ENCODE results near the gene NIT1.
"Not testable (repeated sequence)": the region's sequence is repeated elsewhere in the genome, so short reads cannot be mapped to it uniquely, and the experiment has no call there.

Gene NIT1

GRCh38 chr1:161113915-161114314 is 4.0 kb upstream of the NIT1 start:
- DNase-seq (ENCODE audit: low read depth) = no peak

- no peak for DNase-seq (ENCODE audit: low read depth)
These were observed 3.3 kb upstream of the NIT1 start for GRCh38 chr1:161114556-161114955.

- no peak for DNase-seq (ENCODE audit: low read depth)
These were observed 2.7 kb upstream of the NIT1 start for GRCh38 chr1:161115132-161115711.

- not testable (repeated sequence) for DNase-seq (ENCODE audit: low read depth)
These were observed 1.9 kb upstream of the NIT1 start for GRCh38 chr1:161115961-161116360.

DNA sequence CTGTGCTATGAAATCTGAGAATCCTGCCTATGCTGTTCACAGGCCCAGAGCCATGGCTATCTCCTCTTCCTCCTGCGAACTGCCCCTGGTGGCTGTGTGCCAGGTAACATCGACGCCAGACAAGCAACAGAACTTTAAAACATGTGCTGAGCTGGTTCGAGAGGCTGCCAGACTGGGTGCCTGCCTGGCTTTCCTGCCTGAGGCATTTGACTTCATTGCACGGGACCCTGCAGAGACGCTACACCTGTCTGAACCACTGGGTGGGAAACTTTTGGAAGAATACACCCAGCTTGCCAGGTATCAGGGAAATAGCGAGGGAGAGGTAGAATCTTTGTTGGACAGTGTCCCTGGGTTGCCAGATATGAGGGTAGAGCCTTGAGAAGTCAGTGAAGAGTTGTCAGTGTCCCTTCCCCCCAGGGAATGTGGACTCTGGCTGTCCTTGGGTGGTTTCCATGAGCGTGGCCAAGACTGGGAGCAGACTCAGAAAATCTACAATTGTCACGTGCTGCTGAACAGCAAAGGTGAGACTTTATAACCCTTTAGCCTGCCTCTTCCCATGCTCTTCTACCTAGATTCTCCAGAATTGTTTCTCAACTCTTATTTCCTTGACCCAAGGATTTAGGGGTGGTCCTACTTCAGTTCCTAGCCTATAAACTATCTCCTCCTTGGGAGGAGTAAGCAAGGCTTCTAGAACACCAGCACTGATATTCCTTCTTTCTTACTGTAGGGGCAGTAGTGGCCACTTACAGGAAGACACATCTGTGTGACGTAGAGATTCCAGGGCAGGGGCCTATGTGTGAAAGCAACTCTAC is 1.4 kb downstream of the NIT1 start:
- no peak for DNase-seq (ENCODE audit: low read depth)

- DNase-seq (ENCODE audit: low read depth) = no peak
These were observed 3.2 kb downstream of the NIT1 start for GRCh38 chr1:161121042-161121650.

DNA sequence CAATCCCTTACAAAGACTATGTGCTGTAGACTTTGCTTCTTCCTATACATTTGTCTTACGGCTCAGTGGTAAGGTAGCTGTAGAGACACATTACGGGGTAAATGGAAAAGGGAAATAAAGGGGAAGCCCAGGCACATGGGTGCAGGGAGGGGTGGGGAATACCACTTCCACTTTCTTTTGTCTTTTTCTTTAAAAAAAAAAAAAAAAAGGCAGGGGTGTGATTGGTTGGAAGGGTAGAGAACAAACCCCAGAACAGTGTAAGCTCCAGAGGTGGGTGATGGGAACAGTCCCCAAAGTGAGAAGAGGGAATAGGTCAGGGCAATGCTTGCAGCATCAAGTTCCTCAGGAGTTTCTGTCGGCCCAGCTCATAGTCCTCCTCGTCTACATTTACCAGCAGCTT is 3.9 kb downstream of the NIT1 start:
- no peak for DNase-seq (ENCODE audit: low read depth)

GRCh38 chr1:161122967-161123366 is 5.1 kb downstream of the NIT1 start:
- DNase-seq (ENCODE audit: low read depth) = no peak

DNA sequence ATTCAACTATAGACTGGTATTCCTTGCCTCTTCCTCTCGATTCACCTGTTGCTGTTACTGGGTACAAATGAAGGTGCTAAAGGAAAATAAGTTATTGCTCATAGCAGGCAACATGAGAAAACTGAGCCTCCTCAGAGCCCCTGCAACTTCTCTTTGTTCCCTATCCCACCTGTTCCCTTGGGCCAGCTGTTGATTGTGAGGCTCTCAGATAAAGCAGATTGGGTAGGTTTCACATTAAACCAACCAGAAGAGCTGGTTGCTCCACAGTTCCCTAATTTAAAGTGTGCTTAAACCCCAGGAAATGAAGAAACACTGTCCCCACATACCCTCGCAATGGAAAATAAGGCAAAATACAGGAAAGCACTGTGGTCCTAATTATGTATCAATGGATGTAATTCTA is 9.7 kb downstream of the NIT1 start:
- no peak for DNase-seq (ENCODE audit: low read depth)

DNA sequence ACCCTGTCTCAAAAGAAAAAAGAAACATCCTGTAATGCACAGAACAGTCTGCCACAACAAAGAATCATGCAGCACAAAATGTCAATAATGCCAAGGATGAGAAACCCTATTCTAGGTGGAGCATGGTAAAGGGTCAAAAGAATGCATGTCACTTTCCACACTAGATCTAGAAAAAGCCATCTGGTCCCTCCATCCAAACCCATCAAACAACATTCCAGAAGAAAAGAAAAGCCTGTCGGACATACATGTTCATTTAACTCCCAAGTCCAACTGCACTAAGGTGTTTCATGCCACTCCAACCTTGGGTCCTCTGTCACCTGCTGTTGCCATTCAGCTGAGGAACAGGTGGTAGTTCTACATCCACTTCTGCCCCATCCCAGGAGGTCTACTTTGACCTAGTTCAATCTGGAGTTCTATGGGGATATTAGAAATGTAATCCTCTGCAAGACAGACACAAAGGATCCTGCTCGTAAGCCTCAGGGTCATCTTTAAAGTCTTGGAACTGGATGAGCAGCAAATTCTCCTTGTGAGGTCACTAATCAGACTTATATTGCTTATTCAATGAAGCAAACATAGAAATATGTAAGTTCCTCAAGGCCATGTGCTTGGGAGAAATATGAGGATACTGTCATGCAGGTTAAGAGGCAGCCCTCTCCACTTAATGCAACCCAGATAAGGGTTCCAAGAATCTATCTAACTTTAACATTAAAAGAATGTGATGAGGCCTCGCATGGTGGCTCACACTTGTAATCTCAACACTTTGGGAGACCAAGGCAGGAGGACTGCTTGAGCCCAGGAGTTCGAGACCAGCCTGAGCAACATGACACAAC is 10.9 kb downstream of the NIT1 start:
- no peak for DNase-seq (ENCODE audit: low read depth)

DNA sequence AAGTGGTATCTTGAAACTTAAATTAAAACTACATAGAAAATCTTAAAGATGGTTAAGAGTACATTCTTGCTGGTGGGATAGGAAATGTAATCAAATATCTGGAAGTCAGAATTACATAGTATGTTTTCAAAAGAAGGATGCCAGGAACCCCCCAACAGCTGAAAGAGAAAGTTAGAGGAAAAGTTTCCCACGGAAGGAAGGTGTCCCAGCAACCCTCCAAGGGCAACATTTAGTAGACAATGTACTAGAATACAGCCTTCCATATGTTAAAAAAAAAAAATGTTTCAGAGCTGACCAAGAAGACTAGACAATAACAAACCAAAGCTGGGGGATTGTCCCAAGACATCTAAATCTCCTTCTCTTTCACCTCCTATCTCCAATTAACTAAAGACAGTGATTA is 12.4 kb downstream of the NIT1 start:
- DNase-seq (ENCODE audit: low read depth) = no peak

DNA sequence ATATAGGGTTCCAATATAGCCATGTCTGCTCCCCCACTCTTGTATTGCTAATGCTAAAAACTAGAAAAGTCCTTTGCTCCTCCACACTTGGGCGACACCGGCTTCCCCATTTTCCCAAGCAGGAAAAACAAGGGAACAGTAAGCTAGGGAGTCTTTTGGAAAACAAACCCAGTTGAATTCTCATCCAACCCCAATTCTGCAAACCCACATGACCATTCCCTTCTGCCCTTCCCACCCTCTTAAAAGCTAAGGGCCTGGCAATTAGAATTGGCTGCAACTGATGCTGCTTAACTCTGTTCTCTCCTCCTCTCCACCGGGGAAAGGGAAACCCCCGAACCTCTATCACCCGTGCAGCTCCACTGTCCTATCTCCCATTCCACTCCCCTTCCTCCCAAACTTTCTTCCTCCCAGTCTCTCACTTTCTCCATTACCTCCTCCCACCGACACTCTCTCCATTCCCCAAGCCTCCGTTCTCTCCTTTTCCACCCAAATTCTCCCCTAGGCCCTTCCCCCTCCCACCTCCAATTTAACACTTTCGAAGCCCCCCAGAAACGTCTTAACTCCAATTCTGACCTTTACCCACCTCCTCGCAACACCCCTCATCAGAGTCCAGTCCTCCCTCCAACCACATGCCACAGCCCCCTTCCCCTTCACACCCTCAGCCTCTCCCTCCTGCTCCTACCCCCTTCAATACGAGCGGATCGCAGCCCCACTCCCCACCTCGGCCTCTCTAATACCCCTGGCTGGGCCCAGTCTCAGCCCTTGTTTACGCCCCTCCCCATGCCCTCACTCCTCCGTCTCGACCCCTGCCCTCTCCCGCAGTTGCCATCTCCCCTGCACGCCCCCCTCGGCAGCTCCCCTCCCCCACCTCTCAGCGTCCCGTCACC is 13.9 kb downstream of the NIT1 start:
- DNase-seq (ENCODE audit: low read depth) = no peak

DNA sequence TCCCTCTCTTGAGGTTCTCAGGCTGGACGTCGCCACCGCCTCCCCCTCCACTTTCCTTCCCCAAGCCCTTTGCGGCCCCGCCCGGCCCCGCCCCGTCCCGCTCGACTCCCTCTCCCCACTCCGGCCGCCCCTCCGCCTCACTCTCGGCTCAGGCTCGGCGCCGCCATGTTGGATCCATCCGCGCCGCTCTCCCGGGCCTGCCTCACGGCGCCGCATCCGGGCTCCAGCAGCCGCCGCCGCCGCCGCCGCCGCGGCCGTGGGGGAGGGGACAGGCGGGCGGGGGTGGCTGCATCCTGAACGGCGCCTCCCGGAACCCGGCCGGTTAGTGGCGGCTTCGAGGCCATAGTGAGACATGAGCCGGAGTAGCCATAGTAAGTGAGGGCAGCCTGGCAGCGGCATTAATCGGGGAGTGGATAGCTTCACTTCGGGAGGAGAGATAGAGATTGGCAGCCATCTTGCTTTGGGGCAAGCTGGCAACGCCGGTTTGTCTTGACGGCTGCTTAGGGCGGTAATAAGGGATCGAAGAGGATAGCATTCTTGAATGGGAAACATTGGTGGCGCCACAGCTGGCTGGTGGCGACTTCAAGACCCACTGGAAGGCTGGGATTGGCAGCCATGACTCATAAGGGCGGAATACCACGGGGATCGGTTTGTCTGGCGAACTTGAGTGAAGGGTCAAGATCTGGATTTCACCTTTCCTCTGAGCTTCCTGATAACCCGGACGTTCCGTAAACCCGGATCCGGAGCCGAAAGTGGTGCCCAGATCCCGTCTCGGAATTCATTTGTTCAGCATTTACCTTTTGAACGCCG is 14.7 kb downstream of the NIT1 start, which contains the start of gene DEDD:
TSS of gene DEDD (minus strand) at position 258 of the 810 bp plus-strand sequence. CDS start 8,205 bp downstream, outside the sequence.
- peak; percentile 90 for DNase-seq (ENCODE audit: low read depth)

- no peak for DNase-seq (ENCODE audit: low read depth)
These were observed 15.4 kb downstream of the NIT1 start for GRCh38 chr1:161133220-161133740.

DNA sequence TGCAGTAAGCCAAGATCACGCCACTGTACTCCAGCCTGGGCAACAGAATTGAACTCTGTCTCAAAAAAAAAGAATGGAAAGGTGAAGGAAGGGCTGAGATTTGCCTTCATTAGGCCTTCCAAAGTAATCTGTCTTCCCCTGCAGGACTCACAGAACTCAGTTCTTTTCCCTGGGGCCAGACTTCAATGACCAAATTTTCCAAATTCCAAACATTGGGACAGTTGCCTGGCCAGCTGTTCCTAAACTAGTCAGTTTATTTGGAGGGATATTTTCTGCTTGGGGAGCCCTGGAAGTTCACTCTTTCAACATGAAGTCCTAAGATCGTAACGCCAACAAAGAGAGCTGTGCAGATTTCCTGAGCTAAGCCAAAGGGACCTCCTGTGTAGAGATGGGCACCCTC is 20.0 kb downstream of the NIT1 start:
- no peak for DNase-seq (ENCODE audit: low read depth)

DNA sequence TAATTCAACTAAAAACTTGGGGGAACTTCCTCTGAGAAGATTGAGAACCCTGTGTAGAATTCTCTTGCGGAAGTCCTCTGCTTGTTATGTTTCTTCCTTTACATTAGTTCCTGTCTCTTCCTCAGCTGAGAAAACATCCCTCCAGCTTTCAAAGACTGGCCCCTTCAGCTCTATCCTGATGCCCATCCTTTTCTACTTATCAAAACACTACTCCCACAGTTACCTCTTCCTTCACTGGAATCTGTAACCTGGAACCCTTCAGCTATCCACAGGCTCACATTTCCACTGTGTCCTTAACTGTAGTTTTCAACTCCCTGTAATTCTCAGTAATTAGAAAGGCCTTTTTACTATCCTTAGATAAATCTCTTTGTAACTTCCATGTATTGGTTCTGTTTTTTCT is 20.5 kb downstream of the NIT1 start:
- no peak for DNase-seq (ENCODE audit: low read depth)

DNA sequence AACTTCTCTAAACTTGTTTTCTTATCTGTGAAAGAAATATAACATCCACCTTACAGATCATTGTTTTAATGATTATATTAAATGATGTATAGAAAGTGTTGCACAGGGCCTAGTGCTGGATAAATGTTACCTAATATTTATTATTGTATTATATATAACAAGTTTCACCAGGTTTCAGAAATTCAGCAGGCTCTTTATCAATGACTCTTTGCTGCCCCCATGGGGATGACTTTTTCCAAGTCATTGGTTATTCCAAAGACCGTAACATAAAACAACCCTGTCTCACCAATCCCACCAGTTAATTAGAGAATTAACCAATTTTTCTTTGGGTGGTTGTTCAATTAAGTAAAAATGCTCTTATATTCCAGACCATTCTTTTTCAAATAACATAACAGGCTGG is 21.9 kb downstream of the NIT1 start:
- DNase-seq (ENCODE audit: low read depth) = no peak

GRCh38 chr1:161140755-161141400 is 23.0 kb downstream of the NIT1 start:
- DNase-seq (ENCODE audit: low read depth) = no peak

GRCh38 chr1:161145832-161146231 is 27.9 kb downstream of the NIT1 start:
- no peak for DNase-seq (ENCODE audit: low read depth)

- no peak for DNase-seq (ENCODE audit: low read depth)
These were observed 35.3 kb downstream of the NIT1 start for GRCh38 chr1:161153176-161153575.
